ENCODE results near the gene RAPGEF4. TPM values are rescaled to one million over a fixed set of nuclear protein-coding genes. Genes with fewer than 3 reads are reported as not detected.

Gene RAPGEF4
- total RNA-seq, 4 donors from 2014 or later: 2.5 to 7.9 (median 4.6) TPM

DNA sequence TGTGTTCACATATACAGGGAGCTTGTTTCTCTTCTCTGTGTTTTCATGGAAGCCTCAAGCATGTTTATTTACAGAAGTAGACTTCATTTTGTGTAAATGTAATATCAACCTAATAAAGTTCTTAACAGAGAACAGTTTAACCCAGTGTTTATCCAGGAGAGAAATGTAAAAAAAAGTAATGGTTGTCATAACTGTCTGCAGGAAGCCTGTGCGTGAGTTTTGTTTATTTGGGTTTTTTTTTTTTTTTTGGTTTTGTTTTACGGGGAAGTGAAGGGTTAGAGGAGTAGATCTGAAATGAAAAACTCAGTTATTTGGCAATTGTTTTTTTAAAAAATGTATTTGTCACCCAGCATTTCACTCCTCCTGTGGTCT is 124.7 kb downstream of the RAPGEF4 start:
- Histone ChIP-seq H3K36me3 (no peaks in the 10 kb centered on the region), H3K4me1 (peaks cover 0 to 7% (median 0%) of the 10 kb centered on the region in 3 donors), H3K27ac (peak overlapping the region in 1 of 4 donors; percentile 11), H3K27me3 (no peaks in the 10 kb centered on the region), H3K9me3 (no peaks in the 10 kb centered on the region), H3K4me3 (no peak overlapping the region)
- ATAC-seq: no peak
- 41 to 56% methylated on average over 2 of the region's 2 CpGs for WGBS, 2 donors (ENCODE audit: low coverage in 1 of 2)
- TF ChIP-seq POLR2AphosphoS5 (IDR thresholded peaks at IDR 0.05) (no peak), EP300 (IDR thresholded peaks at IDR 0.05) (no peak), POLR2A (IDR thresholded peaks at IDR 0.05) (no peak)
- TF ChIP-seq, protein P1, sequence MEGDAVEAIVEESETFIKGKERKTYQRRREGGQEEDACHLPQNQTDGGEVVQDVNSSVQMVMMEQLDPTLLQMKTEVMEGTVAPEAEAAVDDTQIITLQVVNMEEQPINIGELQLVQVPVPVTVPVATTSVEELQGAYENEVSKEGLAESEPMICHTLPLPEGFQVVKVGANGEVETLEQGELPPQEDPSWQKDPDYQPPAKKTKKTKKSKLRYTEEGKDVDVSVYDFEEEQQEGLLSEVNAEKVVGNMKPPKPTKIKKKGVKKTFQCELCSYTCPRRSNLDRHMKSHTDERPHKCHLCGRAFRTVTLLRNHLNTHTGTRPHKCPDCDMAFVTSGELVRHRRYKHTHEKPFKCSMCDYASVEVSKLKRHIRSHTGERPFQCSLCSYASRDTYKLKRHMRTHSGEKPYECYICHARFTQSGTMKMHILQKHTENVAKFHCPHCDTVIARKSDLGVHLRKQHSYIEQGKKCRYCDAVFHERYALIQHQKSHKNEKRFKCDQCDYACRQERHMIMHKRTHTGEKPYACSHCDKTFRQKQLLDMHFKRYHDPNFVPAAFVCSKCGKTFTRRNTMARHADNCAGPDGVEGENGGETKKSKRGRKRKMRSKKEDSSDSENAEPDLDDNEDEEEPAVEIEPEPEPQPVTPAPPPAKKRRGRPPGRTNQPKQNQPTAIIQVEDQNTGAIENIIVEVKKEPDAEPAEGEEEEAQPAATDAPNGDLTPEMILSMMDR (IDR thresholded peaks at IDR 0.05): no peak

DNA sequence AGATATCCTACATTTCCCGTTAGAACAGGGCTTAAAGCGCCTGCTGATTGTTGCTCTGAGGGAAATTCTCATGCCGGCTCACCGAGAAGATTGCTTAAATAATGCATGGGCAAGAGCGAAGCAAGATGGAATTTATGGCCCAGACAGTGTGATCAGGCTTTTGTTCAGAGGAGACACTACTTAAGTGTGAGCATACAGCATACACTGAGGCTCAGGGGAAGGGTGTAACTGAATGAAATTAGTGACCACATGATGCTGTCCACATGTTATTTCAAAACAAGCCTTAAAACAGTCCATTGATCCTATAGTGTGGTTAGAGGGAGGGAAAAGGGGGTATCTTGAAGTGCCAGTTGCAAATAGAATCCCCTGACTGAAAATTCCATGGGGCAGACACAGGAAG is 125.5 kb downstream of the RAPGEF4 start:
- no peak for ATAC-seq
- no peaks in the 10 kb centered on the region for H3K9me3 ChIP-seq
- 56 to 63% methylated on average over 4 to 5 of the region's 5 CpGs for WGBS, 2 donors (ENCODE audit: low coverage in 1 of 2)
- TF ChIP-seq EP300 (IDR thresholded peaks at IDR 0.05) (no peak), POLR2A (IDR thresholded peaks at IDR 0.05) (no peak), POLR2AphosphoS5 (IDR thresholded peaks at IDR 0.05) (no peak)
- TF ChIP-seq, protein P1 (IDR thresholded peaks at IDR 0.05): no peak
- no peaks in the 10 kb centered on the region for H3K36me3 ChIP-seq
- H3K4me3 ChIP-seq: no peak overlapping the region
- H3K4me1 ChIP-seq: peaks cover 0 to 7% (median 0%) of the 10 kb centered on the region in 3 donors
- H3K27me3 ChIP-seq: no peaks in the 10 kb centered on the region
- no peak overlapping the region for H3K27ac ChIP-seq

DNA sequence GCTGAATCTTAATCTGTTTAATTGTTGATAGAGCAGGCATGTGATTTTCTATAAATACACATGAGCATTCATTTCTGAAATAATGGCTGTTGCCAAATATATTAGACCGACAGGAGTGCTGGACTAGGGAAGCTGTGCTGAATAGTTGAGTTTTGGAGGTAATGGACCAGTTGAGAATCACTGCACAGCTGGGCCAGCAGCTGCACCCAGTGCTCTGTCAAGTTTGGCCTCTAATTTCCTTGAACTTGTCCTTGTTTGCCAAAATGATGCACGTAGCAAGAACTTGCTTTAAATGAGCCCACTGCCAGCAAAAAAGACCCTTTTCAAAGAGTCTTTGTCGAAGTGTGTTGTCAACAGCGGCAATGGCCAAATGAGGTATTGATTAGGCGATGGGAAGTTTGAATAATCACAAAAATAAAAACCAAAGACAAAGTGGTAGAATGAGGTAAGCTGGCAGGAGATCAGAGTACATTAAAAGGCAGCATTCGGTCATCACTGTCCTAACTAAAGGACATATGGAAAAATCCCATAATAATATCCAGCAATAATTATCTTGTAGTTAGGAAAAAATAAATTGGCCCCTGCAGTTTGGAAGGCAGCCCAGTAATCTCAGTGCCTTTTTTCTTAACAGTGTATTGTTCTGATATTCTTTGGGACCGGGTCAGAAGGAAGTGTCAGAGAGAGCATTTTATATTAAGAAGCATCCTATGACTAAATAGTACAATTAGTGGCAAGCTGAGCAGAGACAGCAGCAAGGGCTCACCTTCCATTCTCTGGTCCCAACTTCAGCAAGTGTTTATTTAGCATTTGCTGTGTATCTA is 126.2 kb downstream of the RAPGEF4 start:
- no peak overlapping the region for H3K27ac ChIP-seq
- TF ChIP-seq POLR2A (IDR thresholded peaks at IDR 0.05): no peak
- TF ChIP-seq POLR2AphosphoS5 (IDR thresholded peaks at IDR 0.05): no peak
- TF ChIP-seq EP300 (IDR thresholded peaks at IDR 0.05): no peak
- TF ChIP-seq, protein P1 (IDR thresholded peaks at IDR 0.05): no peak
- 49 to 61% methylated on average over 6 to 7 of the region's 7 CpGs for WGBS, 2 donors (ENCODE audit: low coverage in 1 of 2)
- H3K4me3 ChIP-seq: no peak overlapping the region
- ATAC-seq: no peak
- H3K36me3 ChIP-seq: no peaks in the 10 kb centered on the region
- no peaks in the 10 kb centered on the region for H3K9me3 ChIP-seq
- peaks cover 0 to 7% (median 0%) of the 10 kb centered on the region in 3 donors for H3K4me1 ChIP-seq
- no peaks in the 10 kb centered on the region for H3K27me3 ChIP-seq

DNA sequence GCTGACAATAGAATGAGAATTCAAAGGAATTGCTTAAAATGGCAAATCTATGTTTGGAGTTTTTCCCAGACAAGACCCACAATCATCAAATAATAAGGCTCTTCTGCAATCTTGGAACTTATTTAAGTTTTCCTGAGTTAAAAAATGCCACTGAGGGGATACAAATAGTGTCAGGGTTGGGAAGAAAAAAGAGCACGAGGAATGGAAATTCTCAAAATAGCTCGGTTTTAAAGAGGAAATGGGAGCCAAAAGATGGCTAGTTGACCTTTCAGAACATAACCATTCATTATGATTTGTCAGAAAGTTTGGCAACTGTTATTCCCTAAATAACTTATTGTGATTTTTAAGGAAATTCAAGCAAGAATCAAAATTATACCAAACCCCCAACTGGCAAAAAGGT is 127.7 kb downstream of the RAPGEF4 start:
- Histone ChIP-seq H3K36me3 (no peaks in the 10 kb centered on the region), H3K4me3 (no peak overlapping the region), H3K9me3 (no peaks in the 10 kb centered on the region), H3K27ac (no peak overlapping the region), H3K4me1 (peaks cover 0 to 7% (median 0%) of the 10 kb centered on the region in 3 donors), H3K27me3 (no peaks in the 10 kb centered on the region)
- no peak for ATAC-seq
- 32 to 54% methylated on average over 2 of the region's 2 CpGs for WGBS, 2 donors (ENCODE audit: low coverage in 1 of 2)
- TF ChIP-seq, protein P1 (IDR thresholded peaks at IDR 0.05): no peak
- TF ChIP-seq EP300 (IDR thresholded peaks at IDR 0.05) (no peak), POLR2A (IDR thresholded peaks at IDR 0.05) (no peak), POLR2AphosphoS5 (IDR thresholded peaks at IDR 0.05) (no peak)

DNA sequence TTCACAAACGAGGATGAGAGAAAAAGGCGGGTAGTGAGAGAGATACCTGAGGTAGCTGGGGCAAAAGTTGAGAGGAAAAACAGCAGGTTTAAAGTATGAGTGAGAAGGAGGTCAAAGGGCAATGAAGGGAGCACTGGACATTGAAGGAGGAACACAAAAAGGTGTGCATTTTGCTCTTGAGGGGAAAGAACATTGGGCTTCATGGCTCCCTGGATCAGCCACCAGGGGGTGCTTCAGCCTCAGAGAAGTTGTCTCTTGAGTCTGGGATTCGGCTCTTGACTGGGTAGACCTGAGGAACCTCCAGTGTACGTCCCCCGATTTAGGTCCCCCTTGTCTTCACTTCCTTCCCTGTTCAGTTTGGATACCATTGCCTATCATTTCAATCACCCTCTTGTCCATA is 128.5 kb downstream of the RAPGEF4 start:
- ATAC-seq: peak; percentile 57
- H3K36me3 ChIP-seq: no peaks in the 10 kb centered on the region
- no peak overlapping the region for H3K4me3 ChIP-seq
- H3K4me1 ChIP-seq: peaks cover 0 to 7% (median 0%) of the 10 kb centered on the region in 3 donors
- no peak overlapping the region for H3K27ac ChIP-seq
- WGBS, 2 donors (ENCODE audit: low coverage in 1 of 2): 42% methylated on average over 5 of the region's 5 CpGs; no CpG with 5 or more reads in 1 of the 2 donors
- no peaks in the 10 kb centered on the region for H3K27me3 ChIP-seq
- TF ChIP-seq EP300 (IDR thresholded peaks at IDR 0.05): no peak
- TF ChIP-seq, protein P1 (IDR thresholded peaks at IDR 0.05): peak; percentile 28 to 68 (median 57)
- H3K9me3 ChIP-seq: no peaks in the 10 kb centered on the region

All from gastroesophageal sphincter (tissue), 4 donors.